H1 (cell line): ENCODE data around the gene WHAMM. TPM values are rescaled to one million over a fixed set of nuclear protein-coding genes. Genes with fewer than 3 reads are reported as not detected.

Experiments
- CTCF ChIA-PET: fragments of 300-600 bp; sonication (Branson Sonifier 250); formaldehyde crosslinking; loops from one replicate; lab custom pipeline; 2021; ENCODE audit not compliant: partially characterized antibody; lab: Charles Lee
- POLR2A ChIA-PET: fragments of 300-600 bp; sonication (Branson Sonifier 250); formaldehyde crosslinking; loops from one replicate; lab custom pipeline; 2021; ENCODE audit warnings: inconsistent platforms; ENCODE audit not compliant: partially characterized antibody; lab: Charles Lee
- DNase-seq, 2 experiments: peaks; one replicate each; pipeline versions ENCODE4 v3.0.0 to v3.0.0-alpha.2; 2010 to 2022; ENCODE audit warnings: low spot score in 2 of 2, low read depth in 1 of 2, mixed read lengths in 1 of 2
- FAIRE-seq: peaks from 2 replicates; lab custom pipeline; 2011; peaks lifted over from hg19 to GRCh38; lab: Jason Lieb, UNC
- H2AFZ ChIP-seq: 2 replicates; pipeline ENCODE4 v1.8.1; 2012; ENCODE audit warnings: low read length, inconsistent platforms
- H2AK5ac ChIP-seq: 2 replicates; pipeline ENCODE4 v1.6.1; 2013; ENCODE audit warnings: low read depth, low read length
- H2BK120ac ChIP-seq: replicated peaks from 2 replicates; pipeline ENCODE3; 2013; ENCODE audit warnings: low read depth, low read length, inconsistent platforms
- H2BK12ac ChIP-seq: 2 replicates; pipeline ENCODE4 v1.6.1; 2013; ENCODE audit warnings: low read depth, low read length
- H2BK15ac ChIP-seq: 2 replicates; pipeline ENCODE4 v1.6.1; 2013; ENCODE audit warnings: low read length
- H2BK20ac ChIP-seq: 2 replicates; pipeline ENCODE4 v1.6.1; 2013; ENCODE audit warnings: low read length
- H2BK5ac ChIP-seq: 2 replicates; pipeline ENCODE4 v1.6.1; 2013; ENCODE audit warnings: low read depth, low read length
- H3K14ac ChIP-seq: 2 replicates; pipeline ENCODE4 v1.6.1; 2013; ENCODE audit warnings: inconsistent platforms; ENCODE audit not compliant: insufficient read length
- H3K18ac ChIP-seq: 2 replicates; pipeline ENCODE4 v1.6.1; 2013; ENCODE audit warnings: low read length; ENCODE audit errors: extremely low read depth
- H3K23ac ChIP-seq: 2 replicates; pipeline ENCODE4 v1.6.1; 2013; ENCODE audit warnings: inconsistent platforms; ENCODE audit not compliant: insufficient read length
- H3K23me2 ChIP-seq: 2 replicates; pipeline ENCODE4 v1.6.1; 2013; ENCODE audit warnings: low read depth, low read length
- H3K27ac ChIP-seq: 2 replicates; pipeline ENCODE4 v1.6.1; 2011; ENCODE audit warnings: low read depth, low read length, inconsistent platforms
- H3K27me3 ChIP-seq, 4 experiments: replicated peaks in 1 of 4; 1 replicate in 1 of 4; 2 replicates in 3 of 4; pipeline versions ENCODE4 v1.6.1 to v1.8.1; 2011 to 2013; ENCODE audit warnings: low read length in 3 of 4, mild to moderate bottlenecking in 3 of 4, inconsistent platforms in 2 of 4, mixed read lengths in 2 of 4, moderate library complexity in 1 of 4; ENCODE audit not compliant: control insufficient read depth in 3 of 4, insufficient read depth in 3 of 4; ENCODE audit errors: extremely low read depth in 1 of 4
- H3K36me3 ChIP-seq, 4 experiments: 2 replicates each; pipeline versions ENCODE4 v1.6.1 to v1.8.1; 2011 to 2013; ENCODE audit warnings: mild to moderate bottlenecking in 4 of 4, low read length in 3 of 4, moderate library complexity in 2 of 4, control low read depth in 1 of 4, inconsistent platforms in 1 of 4; ENCODE audit not compliant: insufficient read depth in 4 of 4, control insufficient read depth in 2 of 4
- H3K4ac ChIP-seq: replicated peaks from 2 replicates; pipeline ENCODE3; 2013; ENCODE audit warnings: low read length, low read depth, mixed read lengths, inconsistent platforms; ENCODE audit not compliant: insufficient read length
- H3K4me1 ChIP-seq, 4 experiments: replicated peaks in 1 of 4; 1 replicate in 1 of 4; 2 replicates in 3 of 4; pipeline versions ENCODE4 v1.6.1 to v1.8.1; 2011 to 2013; ENCODE audit warnings: low read length in 3 of 4, inconsistent platforms in 2 of 4, mixed read lengths in 1 of 4; ENCODE audit not compliant: insufficient read depth in 4 of 4, control insufficient read depth in 3 of 4
- H3K4me2 ChIP-seq, 2 experiments: 2 replicates each; pipeline versions ENCODE4 v1.6.1 to v1.8.1; 2011 to 2013; ENCODE audit warnings: low read depth in 2 of 2, low read length in 2 of 2, control low read depth in 1 of 2, inconsistent platforms in 1 of 2, mild to moderate bottlenecking in 1 of 2; ENCODE audit not compliant: insufficient read depth in 1 of 2
- H3K4me3 ChIP-seq, 4 experiments: fragments of 200-600, 300-600 bp in 1 of 4; sonication (generic), shearing (Covaris generic), sonication (Bioruptor Twin) in 1 of 4; 2 replicates each; pipeline versions ENCODE4 v1.5.1 to v1.8.1; 2011 to 2016; ENCODE audit warnings: low read length in 4 of 4, low read depth in 3 of 4, control low read depth in 2 of 4, inconsistent platforms in 2 of 4, mild to moderate bottlenecking in 2 of 4, mixed read lengths in 1 of 4, moderate library complexity in 1 of 4; ENCODE audit not compliant: insufficient read depth in 2 of 4; ENCODE audit errors: extremely low read depth in 1 of 4
- H3K56ac ChIP-seq: replicated peaks from 2 replicates; pipeline ENCODE3; 2013; ENCODE audit warnings: low read depth, mild to moderate bottlenecking, mixed read lengths, low read length, inconsistent platforms; ENCODE audit not compliant: insufficient read length
- H3K79me1 ChIP-seq: 2 replicates; pipeline ENCODE4 v1.6.1; 2013; ENCODE audit warnings: low read depth, low read length, control low read depth
- H3K79me2 ChIP-seq, 2 experiments: 2 replicates each; pipeline versions ENCODE4 v1.6.1 to v1.8.1; 2012 to 2013; ENCODE audit warnings: low read length in 2 of 2, mild to moderate bottlenecking in 2 of 2, inconsistent platforms in 1 of 2; ENCODE audit not compliant: insufficient read depth in 2 of 2, control insufficient read depth in 1 of 2
- H3K9ac ChIP-seq, 4 experiments: replicated peaks in 1 of 4; 1 replicate in 1 of 4; 2 replicates in 3 of 4; pipeline versions ENCODE4 v1.6.1 to v1.8.1; 2011 to 2013; ENCODE audit warnings: low read depth in 3 of 4, low read length in 3 of 4, control low read depth in 2 of 4, mild to moderate bottlenecking in 2 of 4, moderate library complexity in 2 of 4, inconsistent platforms in 1 of 4; ENCODE audit errors: extremely low read depth in 1 of 4
- H3K9me3 ChIP-seq, 2 experiments: 2 replicates each; pipeline versions ENCODE4 v1.6.1 to v1.8.1; 2012 to 2013; ENCODE audit warnings: mild to moderate bottlenecking in 2 of 2, moderate library complexity in 2 of 2, control low read depth in 1 of 2, inconsistent platforms in 1 of 2, low read depth in 1 of 2, low read length in 1 of 2, mixed read lengths in 1 of 2; ENCODE audit not compliant: insufficient read depth in 2 of 2
- H4K20me1 ChIP-seq, 2 experiments: replicated peaks in 1 of 2; 2 replicates each; pipeline versions ENCODE3 to v1.8.1; 2011 to 2013; ENCODE audit warnings: inconsistent platforms in 2 of 2, low read length in 2 of 2, mild to moderate bottlenecking in 1 of 2; ENCODE audit not compliant: insufficient read depth in 2 of 2, control insufficient read depth in 1 of 2
- H4K5ac ChIP-seq: 2 replicates; pipeline ENCODE4 v1.6.1; 2013; ENCODE audit warnings: low read length, low read depth, mixed read lengths, inconsistent platforms; ENCODE audit not compliant: insufficient read length
- H4K8ac ChIP-seq: 2 replicates; pipeline ENCODE4 v1.8.0; 2013; ENCODE audit warnings: mild to moderate bottlenecking, moderate library complexity, low read length, inconsistent platforms; ENCODE audit not compliant: insufficient read depth; ENCODE audit errors: extremely low read depth
- H4K91ac ChIP-seq: replicated peaks from 2 replicates; pipeline ENCODE3; 2013; ENCODE audit warnings: low read length, mixed read lengths, inconsistent platforms; ENCODE audit not compliant: insufficient read length
- ATF2 ChIP-seq: IDR thresholded peaks from 2 replicates; pipeline ENCODE4 v1.6.1; 2012; ENCODE audit warnings: low read length, inconsistent platforms
- BCL11A ChIP-seq, 2 experiments: IDR thresholded peaks; one replicate each; pipeline ENCODE4 v1.6.1; 2011; ENCODE audit warnings: low read depth in 2 of 2, low read length in 2 of 2, mild to moderate bottlenecking in 2 of 2
- CTBP2 ChIP-seq: IDR thresholded peaks from 2 replicates; pipeline ENCODE4 v1.7.0; 2011; ENCODE audit warnings: borderline replicate concordance, mild to moderate bottlenecking, moderate library complexity, mixed read lengths, low read length; ENCODE audit not compliant: insufficient read depth, insufficient read length
- HDAC2 ChIP-seq, 2 experiments: fragments of 300-600 bp in 1 of 2; sonication (generic) in 1 of 2; IDR thresholded peaks; 2 replicates each; pipeline ENCODE4 v1.6.1; 2011 to 2012; ENCODE audit warnings: low read depth in 2 of 2, low read length in 2 of 2, mild to moderate bottlenecking in 2 of 2, moderate library complexity in 2 of 2, borderline replicate concordance in 1 of 2, inconsistent platforms in 1 of 2
- NANOG ChIP-seq: IDR thresholded peaks from 2 replicates; pipeline ENCODE4 v1.6.1; 2011; ENCODE audit warnings: low read length, low read depth, mild to moderate bottlenecking, inconsistent platforms; ENCODE audit not compliant: insufficient read depth, poor library complexity, severe bottlenecking
- RXRA ChIP-seq: IDR thresholded peaks from 2 replicates; pipeline ENCODE4 v1.6.1; 2011; ENCODE audit warnings: low read depth, mild to moderate bottlenecking, low read length, moderate library complexity; ENCODE audit not compliant: insufficient read depth
- SIN3A ChIP-seq, 2 experiments: IDR thresholded peaks in 1 of 2; conservative IDR thresholded peaks in 1 of 2; 2 replicates each; pipeline ENCODE4 v1.6.1; 2011 to 2012; ENCODE audit warnings: low read length in 2 of 2, improper control_type of control experiment in 1 of 2, low read depth in 1 of 2, mild to moderate bottlenecking in 1 of 2
- SP4 ChIP-seq: IDR thresholded peaks from 2 replicates; pipeline ENCODE4 v1.6.1; 2012; ENCODE audit warnings: low read length, inconsistent platforms
- WGBS, 2 experiments: shearing (Covaris generic) in 1 of 2; methylation state at CpG; one replicate each; pipeline versions ENCODE4 v1.1.6 to v1.1.7; 2013 to 2015; ENCODE audit warnings: low lambda C conversion rate in 2 of 2, mixed read lengths in 2 of 2, inconsistent platforms in 1 of 2, low coverage in 1 of 2, missing lambda C conversion rate in 1 of 2; ENCODE audit not compliant: insufficient replicate concordance in 2 of 2, insufficient coverage in 1 of 2, insufficient read length in 1 of 2; ENCODE audit errors: extremely low coverage in 1 of 2, missing lambda C conversion rate in 1 of 2; 5-methylcytosine and 5-hydroxymethylcytosine counted together
- polyA plus RNA-seq, 7 experiments: library from polyadenylated mRNA; depleted of rRNA in 3 of 7; stranded (reverse) in 5 of 7; unstranded in 2 of 7; fragments of >200 nt in 5 of 7; fragments of 200-250 nt in 2 of 7; gene quantifications; 1 replicate in 5 of 7; 2 replicates in 1 of 7; 4 replicates in 1 of 7; pipeline versions ENCODE4 v1.2.1 to v1.2.3, GENCODE V29; 2011 to 2013; ENCODE audit warnings: missing spikeins in 2 of 7, mixed read lengths in 2 of 7
- total RNA-seq: library from RNA; stranded (reverse); fragmentation: NEBNext Ultra II Directional; extraction: Animal tissue kit (Norgen Biotek cat#: 25700); gene quantifications from 2 replicates; pipeline ENCODE4 v1.2.1, GENCODE V29; 2021

Gene WHAMM
- total and polyA plus RNA-seq, 2 of the 8 experiments (the other 6 are each of a cell fraction or from before 2014, with no cell fraction given) = 1.1 to 3.3 TPM

GRCh38 chr15:82778755-82779154, 30.7 kb upstream of the WHAMM start:
- no peak overlapping the region for H3K23ac ChIP-seq
- ChIA-PET CTCF (no interaction called here), POLR2A (no interaction called here)
- H3K4me3 ChIP-seq = no peak overlapping the region
- no peak overlapping the region for H2BK120ac ChIP-seq
- WGBS, 2 experiments = 86% methylated on average over 3 of the region's 3 CpGs; no CpG with 5 or more reads in 1 of the 2 experiments
- H4K91ac ChIP-seq = no peak overlapping the region
- no peak for FAIRE-seq
- no peak overlapping the region for H3K27ac ChIP-seq
- H4K20me1 ChIP-seq = no peaks in the 10 kb centered on the region
- no peak overlapping the region for H3K4me2 ChIP-seq
- no peak overlapping the region for H2BK12ac ChIP-seq
- H3K79me2 ChIP-seq = no peaks in the 10 kb centered on the region
- H3K27me3 ChIP-seq = no peaks in the 10 kb centered on the region
- DNase-seq = no peak
- no peak for TF ChIP-seq CTBP2
- no peak for TF ChIP-seq SIN3A (conservative IDR thresholded peaks at IDR 0.05 in 1 of 2, IDR thresholded peaks at IDR 0.05 in 1 of 2; ENCODE audit: low read depth in 1 of 2, low read length in 2 of 2)
- TF ChIP-seq NANOG = no peak
- TF ChIP-seq HDAC2 (IDR thresholded peaks at IDR 0.05; ENCODE audit: borderline replicate concordance in 1 of 2, low read depth in 2 of 2, low read length in 2 of 2) = no peak
- no peak for TF ChIP-seq BCL11A (IDR thresholded peaks at IDR 0.05; ENCODE audit: low read depth in 2 of 2, low read length in 2 of 2)
- no peak for TF ChIP-seq ATF2
- TF ChIP-seq SP4 = no peak
- TF ChIP-seq RXRA = no peak
- H2BK20ac ChIP-seq = no peak overlapping the region
- no peak overlapping the region for H3K56ac ChIP-seq
- no peak overlapping the region for H4K5ac ChIP-seq
- H3K9ac ChIP-seq = no peak overlapping the region
- H3K23me2 ChIP-seq = 0 out of 2 replicates have a peak, but pooled peaks cover 2% of the 10 kb centered on the region
- no peak overlapping the region for H3K14ac ChIP-seq
- H4K8ac ChIP-seq = no peak overlapping the region
- no peak overlapping the region for H3K18ac ChIP-seq
- no peak overlapping the region for H2AFZ ChIP-seq
- H3K36me3 ChIP-seq = no peaks in the 10 kb centered on the region
- no peaks in the 10 kb centered on the region for H3K79me1 ChIP-seq
- H3K4me1 ChIP-seq = no peaks in the 10 kb centered on the region
- H2BK15ac ChIP-seq = no peak overlapping the region
- no peak overlapping the region for H2AK5ac ChIP-seq
- no peaks in the 10 kb centered on the region for H3K9me3 ChIP-seq
- no peak overlapping the region for H2BK5ac ChIP-seq
- no peak overlapping the region for H3K4ac ChIP-seq
